ENCODE data around the gene ARHGDIG.
"Not testable (repeated sequence)": the region's sequence is repeated elsewhere in the genome, so short reads cannot be mapped to it uniquely, and the experiment has no call there.

The ARHGDIG gene

DNA sequence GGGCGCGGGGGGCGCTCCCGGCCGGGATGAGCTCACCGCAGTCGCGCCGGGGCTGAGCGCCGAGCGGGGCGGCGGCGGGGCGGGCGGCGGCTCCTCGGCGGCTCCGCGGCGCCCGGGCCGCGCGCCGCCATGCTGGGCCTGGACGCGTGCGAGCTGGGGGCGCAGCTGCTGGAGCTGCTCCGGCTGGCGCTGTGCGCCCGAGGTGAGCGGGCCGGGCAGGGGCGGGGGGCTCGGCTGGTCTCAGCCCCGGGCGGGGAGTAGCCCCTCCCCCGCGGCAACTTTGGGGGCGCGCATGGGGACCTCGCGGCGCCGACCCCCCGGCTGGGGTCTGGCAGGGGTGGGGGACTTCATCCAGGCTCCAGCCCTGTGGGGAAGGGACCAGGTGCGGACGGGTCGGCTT lies at the start of gene ARHGDIG:
ARHGDIG (plus strand) TSS at position 40 of the 400 bp plus-strand sequence; CDS start at position 130, 90 bp downstream.
- DNase-seq, result no peak

DNA sequence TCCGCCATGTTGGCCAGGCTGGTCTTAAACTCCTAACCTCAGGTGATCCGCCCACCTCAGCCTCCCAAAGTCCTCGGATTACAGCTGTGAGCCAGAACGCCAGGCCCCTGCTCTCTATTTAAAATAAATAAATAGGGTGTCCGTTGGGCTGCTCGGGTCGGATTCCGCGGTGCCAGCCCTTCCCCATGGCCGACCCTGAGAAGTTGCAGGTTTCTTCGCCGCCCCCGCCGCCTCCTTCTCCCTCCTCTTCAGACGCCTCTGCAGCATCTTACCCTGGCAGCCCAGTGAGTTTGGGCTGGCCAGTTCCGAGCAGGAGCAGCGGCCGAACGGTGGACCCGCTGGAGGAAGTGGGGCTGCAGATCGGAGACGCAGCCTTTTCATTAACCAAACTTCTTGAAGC lies 49.4 kb upstream of the ARHGDIG start:
- DNase-seq, result no peak

DNA sequence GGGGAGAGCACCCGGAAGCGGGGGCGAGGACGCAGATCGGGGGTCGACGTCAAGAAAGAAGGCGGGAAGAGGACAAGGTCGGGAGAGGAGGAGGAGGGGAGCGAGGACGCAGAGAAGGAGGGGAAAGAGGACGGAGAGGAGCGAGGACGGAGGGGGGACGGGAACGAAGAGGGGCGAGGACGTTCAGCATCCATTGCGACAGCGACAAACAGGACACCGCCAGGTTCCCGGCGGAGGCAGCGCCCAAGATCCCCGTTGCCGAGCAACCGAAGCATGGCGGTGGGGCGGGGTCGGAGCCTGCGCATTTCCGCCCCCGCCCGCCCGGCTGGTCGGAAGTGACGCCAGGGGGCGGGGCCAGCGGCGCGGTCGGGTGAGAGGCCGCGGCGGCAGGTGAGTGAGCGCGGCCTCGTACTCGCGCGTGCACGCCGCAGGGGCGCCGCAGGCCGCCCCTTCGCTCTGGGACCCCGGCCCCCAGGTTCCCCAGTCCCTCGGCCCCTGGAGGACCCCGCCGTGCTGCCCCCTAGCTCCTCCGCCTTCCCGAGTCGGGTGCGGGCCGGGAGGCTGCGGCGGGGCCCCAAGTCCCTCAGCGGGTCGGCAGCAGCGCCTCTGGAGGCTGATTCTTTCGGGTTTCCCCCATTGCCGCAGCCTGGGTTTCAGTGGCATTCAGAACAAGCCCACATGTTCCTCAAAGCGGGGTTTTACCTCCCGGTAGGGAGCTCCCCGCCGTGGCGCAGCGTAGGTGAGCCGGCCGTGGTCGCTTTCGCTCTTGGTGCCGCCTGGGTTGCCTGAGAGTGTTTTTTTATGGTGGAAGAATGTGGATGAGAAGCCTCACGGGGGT lies 45.7 kb upstream of the ARHGDIG start, which contains the start of gene FAM234A:
FAM234A (plus strand) TSS at position 354 of the 838 bp plus-strand sequence. CDS start 19,593 bp downstream, outside the sequence.
- peak; percentile 78 for DNase-seq

DNA sequence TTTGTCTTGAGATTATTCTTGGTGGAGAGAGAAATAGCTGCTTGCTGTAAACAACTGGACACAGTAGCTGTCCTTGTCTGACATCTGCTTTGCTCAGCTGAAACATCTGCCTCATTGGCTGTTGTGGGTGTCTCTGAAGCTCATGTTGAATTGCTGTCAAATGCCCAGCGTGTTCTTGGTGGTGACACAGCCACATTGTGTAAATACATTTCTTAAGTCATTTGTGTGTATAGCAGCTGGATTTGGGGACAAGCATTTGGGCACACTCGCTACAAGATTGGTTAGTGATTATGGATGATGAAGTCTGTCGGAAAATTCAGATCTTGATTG lies 40.5 kb upstream of the ARHGDIG start:
- no peak for DNase-seq

DNA sequence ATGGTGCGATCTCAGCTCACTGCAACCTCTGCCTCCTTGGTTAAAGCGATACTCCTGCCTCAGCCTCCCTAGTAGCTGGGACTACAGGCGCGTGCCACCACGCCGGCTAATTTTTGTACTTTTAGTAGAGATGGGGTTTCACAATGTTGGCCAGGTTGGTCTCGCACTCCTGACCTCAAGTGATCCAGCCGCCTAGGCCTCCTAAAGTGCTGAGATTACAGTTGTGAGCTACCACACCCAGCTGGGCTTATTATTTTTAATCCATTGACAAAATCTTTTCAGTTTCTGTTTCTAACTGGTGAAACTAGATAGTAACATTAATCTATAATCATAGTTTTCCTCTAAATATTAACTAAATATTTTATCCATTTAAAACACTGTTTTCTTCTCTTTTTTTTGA lies 39.8 kb upstream of the ARHGDIG start:
- no peak for DNase-seq

DNA sequence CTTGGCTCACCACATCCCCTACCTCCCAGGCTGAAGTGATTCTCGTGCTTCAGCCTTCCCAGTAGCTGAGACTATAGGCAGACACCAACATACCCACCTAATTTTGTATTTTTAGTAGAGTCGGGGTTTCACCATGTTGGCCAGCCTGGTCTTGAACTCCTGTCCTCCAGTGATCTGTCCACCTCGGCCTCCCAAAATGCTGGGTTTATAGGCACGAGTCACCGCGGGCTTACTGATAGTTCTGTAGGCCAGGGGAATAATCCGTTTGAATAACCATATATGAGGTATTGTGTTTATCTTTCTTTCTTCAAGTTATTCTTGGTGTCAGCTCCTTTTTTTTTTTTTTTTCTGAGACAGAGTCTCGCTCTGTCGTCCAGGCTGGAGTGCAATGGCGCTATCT lies 38.1 kb upstream of the ARHGDIG start:
- no peak for DNase-seq

DNA sequence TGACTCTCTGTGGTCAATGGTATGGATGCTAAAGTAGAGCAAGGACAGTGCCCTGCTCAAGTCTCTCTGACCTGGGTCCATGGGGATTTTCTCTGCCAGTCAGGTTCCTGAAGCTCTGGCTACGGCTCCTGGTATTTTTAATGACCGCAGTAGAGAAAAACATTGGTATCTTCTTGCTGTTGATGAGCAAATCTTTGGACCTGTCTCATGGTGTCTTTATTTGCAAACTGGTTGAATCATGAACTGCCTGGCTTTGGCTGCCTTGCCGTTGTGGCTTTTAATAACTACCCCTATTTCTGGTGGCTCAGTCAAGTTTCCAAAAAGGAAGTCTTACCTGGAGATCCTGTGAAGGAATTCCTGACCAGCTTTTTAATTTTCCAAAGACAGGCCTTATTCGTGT lies 37.0 kb upstream of the ARHGDIG start:
- no peak for DNase-seq

DNA sequence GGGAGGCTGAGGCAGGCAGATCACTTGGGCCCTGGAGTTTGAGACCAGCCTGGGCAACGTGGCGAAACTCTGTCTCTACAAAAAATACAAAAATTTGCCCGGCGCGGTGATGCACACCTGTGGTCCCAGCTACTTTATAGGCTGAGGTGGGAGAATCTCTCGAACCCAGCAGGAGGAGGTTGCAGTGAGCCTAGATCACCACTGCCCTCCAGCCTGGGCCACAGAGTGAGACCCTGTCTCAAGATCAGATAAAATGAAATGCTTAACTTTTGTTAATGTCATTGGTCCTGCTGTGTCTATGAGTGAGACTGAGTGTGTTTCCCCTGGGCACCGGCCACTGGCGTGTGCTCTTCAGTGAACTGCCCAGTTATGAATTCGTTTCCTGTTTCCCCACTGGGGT lies 35.3 kb upstream of the ARHGDIG start:
- DNase-seq, result no peak

DNA sequence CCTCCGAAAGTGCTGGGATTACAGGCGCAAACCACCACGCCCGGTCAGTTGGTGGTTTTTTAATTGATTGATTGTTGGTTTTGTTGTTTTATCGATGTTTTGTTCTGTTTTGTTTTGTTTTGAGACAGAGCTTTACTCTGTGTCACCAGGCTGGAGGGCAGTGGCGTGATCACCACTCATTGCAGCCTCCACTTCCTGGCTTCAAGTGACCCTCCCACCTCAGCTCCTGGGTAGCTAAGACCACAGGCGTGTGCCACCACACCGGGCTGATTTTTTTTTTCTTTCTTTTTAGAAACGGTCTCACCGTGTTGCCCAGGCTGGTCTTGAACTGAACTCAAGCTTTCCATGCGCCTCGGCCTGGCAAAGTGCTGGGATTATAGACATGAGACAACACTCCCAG lies 33.4 kb upstream of the ARHGDIG start:
- no peak for DNase-seq

DNA sequence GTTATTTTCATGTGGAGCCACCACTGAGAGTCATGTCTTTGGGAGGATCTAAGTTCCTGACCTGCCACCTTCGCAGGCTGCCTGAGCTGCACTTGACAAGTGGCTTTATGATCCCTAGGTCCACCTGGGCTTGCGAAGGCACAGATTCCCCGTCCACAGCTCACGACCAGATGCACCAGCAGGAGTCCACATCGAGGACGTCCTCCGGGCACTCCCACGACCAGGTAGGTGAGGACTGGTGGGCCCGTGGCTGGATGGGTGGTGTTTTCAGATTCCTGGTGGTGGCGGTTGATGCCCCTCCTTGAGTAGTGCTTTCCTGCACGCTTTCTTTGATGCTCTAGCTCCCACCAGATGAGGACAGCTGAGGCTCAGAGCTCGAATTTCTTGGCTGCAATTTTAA lies 31.0 kb upstream of the ARHGDIG start:
- no peak for DNase-seq

DNA sequence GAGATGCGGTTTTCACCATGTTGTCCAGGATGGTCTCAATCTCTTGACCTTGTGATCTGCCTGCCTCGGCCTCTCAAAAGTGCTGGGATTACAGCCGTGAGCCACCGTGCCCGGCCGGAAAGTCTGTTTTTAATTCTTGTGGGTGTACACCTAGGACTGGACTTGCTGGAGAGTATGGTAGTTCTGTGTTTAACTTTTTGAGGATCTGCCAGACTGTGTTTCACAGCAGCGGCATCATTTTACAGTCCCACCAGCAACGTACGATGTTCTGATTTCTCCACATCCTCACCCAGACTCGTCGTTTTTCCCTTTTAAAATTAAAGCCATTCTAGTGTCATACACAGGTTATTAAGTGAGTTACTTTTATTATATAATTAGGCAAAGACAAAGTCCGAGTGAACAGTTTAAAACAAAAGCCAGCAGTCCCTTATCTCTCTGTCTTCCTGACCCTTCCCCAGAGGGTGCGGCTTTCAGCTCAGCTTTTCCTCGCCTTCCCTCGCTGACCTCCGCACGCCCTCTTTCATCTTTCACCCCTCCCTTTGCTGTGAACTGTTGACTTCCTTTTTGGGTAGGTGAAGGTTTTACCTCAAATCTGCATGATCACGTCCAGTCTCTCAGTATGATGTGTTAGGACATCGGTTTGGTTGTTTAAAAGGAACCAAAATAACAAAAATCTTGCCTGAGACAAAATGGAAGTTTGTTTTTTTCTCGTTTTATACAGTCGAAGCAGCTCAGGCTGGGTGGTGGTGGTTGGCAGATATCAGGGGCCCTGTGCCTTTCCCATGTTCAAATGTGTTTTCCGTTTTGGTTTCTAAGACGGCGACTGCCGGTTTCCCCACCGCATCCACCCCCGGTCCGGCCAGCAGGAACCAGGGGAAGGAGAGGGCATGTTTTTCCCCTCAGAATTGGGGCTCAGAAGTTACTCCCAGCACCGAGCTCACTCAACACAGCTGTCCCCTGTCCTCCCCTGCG lies 27.7 kb upstream of the ARHGDIG start:
- no peak for DNase-seq

DNA sequence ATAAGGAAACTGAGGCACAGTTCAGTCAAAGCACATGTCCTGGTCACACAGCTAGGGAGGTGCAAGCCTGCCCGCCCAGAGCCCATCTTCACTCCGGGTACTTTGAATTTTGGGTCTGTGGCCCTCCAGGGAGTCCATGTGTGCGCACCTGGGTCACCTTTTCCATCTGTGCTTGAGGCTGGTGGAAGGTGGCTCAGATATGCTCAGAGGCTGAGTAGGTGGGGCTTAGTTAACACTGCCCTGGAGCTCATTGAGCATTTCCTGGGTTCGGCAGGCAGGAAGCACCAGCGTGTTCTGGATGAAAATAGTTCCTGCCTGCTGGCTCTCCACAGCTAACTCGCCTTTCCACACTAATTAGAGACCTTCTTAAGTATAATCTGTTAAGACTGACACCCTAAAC lies 26.6 kb upstream of the ARHGDIG start:
- DNase-seq, result no peak

DNA sequence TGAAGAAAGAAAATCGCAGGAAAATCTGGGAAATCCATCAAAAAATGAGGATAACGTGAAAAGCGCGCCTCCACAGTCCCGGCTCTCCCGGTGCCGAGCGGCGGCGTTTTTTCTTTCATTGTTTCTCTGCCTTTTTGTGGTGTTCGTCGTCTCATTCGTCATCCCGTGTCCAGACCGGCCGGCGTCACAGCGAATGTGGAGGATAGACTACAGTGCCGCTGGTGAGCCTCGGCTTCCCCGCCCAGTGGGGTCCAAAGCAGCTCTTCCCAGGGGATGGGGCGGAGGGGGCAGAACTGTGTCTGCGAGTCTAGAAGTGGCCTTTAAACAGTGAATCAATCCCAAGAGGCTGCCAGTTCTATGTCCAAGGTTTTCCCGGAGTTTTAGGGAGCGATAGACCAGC lies 25.9 kb upstream of the ARHGDIG start:
- no peak for DNase-seq

DNA sequence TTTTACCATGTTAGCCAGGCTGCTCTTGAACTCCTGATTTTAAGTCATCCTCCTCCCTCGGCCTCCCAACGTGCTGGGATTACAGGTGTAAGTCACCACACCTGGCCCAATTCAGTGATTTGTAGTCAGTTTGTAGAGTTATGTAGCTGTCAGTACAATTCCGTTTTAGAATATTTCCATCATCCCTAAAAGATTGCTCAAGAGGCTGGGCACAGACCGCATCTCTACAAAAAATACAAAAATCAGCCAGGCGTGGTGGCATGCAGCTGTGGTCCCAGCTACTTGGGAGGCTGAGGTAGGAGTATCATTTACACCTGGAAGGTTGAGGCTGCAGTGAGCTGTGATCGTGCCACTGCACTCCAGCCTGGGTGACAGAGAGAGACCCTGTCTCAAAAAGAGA lies 25.2 kb upstream of the ARHGDIG start:
- DNase-seq, result no peak

DNA sequence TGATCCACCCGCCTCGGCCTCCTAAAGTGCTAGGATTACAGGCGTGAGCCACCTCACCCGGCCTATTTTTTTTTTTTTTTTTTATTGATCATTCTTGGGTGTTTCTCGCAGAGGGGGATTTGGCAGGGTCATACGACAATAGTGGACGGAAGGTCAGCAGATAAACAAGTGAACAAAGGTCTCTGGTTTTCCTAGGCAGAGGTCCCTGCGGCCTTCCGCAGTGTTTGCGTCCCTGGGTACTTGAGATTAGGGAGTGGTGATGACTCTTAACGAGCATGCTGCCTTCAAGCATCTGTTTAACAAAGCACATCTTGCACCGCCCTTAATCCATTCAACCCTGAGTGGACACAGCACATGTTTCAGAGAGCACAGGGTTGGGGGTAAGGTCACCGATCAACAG lies 22.3 kb upstream of the ARHGDIG start:
- DNase-seq, result not testable (repeated sequence)

DNA sequence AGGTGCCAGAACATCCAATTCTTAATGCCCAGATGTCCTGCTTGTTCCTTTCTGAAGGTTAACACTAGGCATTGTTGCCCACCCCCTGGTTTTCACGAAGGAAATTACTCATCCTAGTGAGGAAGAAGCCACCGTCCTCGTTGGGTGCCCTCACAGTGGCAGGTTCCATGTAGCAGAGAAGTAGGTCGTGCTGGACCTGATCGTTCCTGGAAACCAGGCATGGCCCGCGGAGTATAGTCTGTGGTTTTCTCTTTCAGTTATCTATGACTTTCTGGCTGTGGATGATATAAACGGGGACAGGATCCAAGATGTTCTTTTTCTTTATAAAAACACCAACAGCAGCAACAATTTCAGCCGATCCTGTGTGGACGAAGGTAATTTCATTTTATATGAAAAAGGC lies 21.2 kb upstream of the ARHGDIG start:
- no peak for DNase-seq

DNA sequence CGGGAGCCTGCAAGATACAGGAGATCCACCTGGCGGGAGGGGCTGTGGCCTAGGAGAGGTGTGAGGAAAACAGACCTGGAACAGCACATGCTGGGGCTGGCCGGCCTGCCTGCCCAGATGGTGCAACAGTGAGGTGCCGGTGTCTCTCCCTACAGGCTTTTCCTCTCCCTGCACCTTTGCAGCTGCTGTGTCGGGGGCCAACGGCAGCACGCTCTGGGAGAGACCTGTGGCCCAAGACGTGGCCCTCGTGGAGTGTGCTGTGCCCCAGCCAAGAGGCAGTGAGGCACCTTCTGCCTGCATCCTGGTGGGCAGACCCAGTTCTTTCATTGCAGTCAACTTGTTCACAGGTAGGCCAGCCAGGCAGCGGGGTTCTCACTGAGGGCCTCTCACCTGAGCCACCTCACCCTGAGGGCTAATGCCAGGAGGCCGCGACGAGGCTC lies 20.6 kb upstream of the ARHGDIG start:
- no peak for DNase-seq

DNA sequence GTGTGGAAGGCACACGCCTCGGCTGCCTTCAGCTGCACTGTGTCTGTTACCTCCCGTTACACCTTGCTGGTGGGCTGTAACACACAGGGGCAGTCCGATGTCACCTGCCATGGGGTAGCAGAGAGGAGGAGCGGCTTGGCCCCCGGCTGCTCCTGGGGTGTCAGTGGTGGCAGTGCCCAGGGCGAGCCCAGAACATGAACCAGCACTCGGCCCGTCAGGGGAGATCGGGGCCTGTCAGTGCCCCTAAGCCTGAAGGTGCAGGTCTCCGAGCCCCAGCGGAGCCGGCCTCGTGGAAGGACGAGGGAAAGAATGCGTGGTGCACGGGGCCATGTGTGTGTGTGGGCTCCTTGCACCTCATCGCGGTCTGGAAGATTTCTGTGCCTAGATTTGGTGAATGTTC lies 20.1 kb upstream of the ARHGDIG start:
- DNase-seq, result no peak

DNA sequence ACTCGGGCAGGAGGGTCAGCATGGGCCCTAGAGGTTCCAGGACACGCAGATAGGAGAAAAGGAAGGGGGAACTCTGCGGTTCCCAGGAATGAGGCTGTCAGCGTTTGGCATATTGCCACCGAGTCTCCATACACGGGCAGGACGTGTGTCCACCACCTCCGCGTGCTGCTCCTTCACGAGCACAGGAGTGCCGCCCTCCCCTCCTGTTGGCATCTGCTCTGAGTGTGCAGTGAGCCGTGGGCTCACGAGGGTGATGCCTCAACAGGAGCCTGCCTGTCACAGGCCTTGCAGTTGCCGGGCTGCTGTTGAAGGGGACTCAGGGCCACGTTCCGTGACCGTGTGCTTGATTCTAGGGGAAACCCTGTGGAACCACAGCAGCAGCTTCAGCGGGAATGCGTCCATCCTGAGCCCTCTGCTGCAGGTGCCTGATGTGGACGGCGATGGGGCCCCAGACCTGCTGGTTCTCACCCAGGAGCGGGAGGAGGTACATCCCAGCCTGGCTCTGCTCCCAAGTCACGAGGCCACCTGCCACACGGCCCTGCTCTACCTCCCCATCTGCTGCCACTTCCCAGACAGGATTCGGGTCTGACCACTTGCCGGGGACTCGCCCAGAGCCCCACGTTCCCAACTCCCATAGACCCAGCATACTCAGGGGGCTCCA lies 19.2 kb upstream of the ARHGDIG start:
- no peak for DNase-seq

DNA sequence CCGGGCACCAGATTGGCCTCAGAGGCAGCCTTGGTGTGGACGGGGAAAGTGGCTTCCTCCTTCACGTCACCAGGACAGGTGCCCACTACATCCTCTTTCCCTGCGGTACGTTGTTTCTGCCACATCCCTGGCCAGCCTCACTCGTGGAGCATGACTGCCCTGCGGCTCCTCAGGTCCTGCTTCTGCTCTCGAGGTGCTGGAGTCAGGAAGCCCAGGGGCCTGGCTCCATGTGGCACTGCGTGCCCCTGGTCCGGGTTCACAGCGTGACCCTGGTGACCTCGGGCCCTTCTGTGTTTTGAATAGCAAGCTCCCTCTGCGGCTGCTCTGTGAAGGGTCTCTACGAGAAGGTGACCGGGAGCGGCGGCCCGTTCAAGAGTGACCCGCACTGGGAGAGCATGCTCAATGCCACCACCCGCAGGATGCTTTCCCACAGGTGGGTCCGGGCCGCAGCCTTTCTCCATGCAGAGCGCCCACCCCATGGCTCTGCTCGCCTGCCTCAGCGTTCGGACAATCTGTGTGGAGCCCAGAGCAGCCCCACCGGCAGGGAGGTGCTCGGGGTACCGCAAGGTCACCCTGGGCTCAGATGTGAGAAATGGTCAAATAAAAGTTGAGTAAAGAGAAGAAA lies 18.2 kb upstream of the ARHGDIG start:
- DNase-seq, result no peak

DNA sequence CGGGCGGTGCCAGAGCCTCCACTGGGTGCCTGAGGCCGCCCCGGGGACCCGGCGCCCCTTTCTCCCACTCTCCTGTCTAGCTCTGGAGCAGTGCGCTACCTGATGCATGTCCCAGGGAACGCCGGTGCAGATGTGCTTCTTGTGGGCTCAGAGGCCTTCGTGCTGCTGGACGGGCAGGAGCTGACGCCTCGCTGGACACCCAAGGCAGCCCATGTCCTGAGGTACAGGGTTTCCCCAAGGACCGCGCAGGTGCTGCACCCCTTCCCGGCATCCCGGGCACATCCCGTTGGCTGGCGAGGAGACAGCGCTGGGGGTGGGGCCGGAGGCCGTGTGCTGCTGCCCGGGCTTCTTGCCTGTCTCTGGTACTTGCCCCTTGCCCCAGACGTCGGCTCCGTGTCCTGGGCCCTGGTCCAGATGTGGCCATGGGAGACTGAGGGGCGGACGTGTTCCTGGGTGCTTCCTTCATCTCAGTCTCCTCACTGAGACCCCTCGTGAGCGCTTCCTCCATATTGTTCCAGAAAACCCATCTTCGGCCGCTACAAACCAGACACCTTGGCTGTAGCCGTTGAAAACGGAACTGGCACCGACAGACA lies 17.1 kb upstream of the ARHGDIG start:
- DNase-seq, result no peak

DNA sequence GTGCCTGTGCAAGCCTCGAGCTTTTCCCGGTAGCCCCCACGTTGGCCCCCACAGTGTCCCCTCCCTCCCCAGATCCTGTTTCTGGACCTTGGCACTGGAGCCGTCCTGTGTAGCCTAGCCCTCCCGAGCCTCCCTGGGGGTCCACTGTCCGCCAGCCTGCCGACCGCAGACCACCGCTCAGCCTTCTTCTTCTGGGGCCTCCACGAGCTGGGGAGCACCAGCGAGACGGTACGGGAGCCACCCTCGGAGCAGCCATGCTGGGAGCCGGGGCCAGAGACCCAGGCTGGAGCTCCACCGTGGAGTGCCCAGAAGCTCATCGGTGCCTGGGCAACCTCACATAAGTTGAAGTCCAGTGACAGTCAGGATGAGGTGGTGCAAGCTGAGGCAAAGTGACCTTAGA lies 16.4 kb upstream of the ARHGDIG start:
- no peak for DNase-seq

Measured in NCI-H510A treated with DMSO at 0.1 percent for 48 hours (cell line).